WI38 (cell line): ENCODE measurements around the gene BCAS3.

Experiments
- H3K4me3 ChIP-seq: 2 replicates; pipeline ENCODE4 v1.5.1; 2011; ENCODE audit warnings: low read depth, mild to moderate bottlenecking, control low read depth, low read length
- CTCF ChIP-seq: IDR thresholded peaks from 2 replicates; pipeline ENCODE4 v1.5.1; 2012; ENCODE audit warnings: low read depth, mild to moderate bottlenecking, control low read depth, low read length

Gene BCAS3

DNA sequence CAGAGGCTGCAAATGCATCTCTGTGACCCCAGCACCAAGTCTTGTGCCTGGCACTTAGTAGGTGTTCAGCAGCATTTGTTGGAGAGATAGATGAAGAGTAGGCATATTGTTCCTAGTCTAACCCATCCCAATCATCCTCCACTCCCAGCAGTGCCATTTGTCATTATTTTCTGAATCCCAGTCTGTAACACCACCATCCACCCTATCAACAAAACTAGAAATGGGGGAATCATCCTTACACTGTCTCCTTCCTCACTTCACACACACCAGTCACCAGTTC lies 626.1 kb downstream of the BCAS3 start:
- no peak for TF ChIP-seq CTCF
- H3K4me3 ChIP-seq: no peak overlapping the region

- TF ChIP-seq CTCF: no peak
- H3K4me3 ChIP-seq: no peak overlapping the region
Observed at GRCh38 chr17:61305024-61305423, 627.4 kb downstream of the BCAS3 start.

DNA sequence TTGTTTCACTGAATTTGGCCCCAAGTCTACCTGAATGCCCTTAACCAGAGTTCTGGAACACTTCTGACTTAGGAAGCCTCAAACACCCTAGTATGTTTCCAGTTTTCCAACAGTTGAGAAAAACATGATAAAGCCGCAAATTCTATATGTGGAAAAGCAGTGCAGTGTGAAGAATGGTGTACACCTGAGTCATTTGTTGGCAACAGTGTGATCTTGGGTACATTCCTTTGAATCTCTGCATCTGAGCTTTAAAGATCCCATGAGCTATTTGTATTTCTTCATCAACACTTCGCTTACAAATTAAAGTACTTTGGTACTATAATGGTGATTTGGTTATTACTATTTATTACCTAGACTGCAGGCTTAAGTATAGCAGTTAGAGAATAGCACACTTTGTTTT lies 628.4 kb downstream of the BCAS3 start:
- no peak overlapping the region for H3K4me3 ChIP-seq
- no peak for TF ChIP-seq CTCF

- TF ChIP-seq CTCF: no peak
- no peak overlapping the region for H3K4me3 ChIP-seq
Observed at GRCh38 chr17:61307905-61308886, 630.5 kb downstream of the BCAS3 start.

- no peak for TF ChIP-seq CTCF
Observed at GRCh38 chr17:61309362-61310256, 632.0 kb downstream of the BCAS3 start.

GRCh38 chr17:61310590-61310989 lies 632.9 kb downstream of the BCAS3 start:
- H3K4me3 ChIP-seq: no peak overlapping the region
- TF ChIP-seq CTCF: no peak

More at GRCh38 chr17:61309362-61310256, 632.0 kb downstream of the BCAS3 start:
- H3K4me3 ChIP-seq: no peak overlapping the region
